Gastrocnemius medialis (tissue), 4 donors: ENCODE measurements around the gene DIO3.

Experiments
- CTCF ChIP-seq, 5 experiments: fragments of 450-650 bp in 3 of 5; fragments of 200-600 bp in 2 of 5; sonication (generic) in 2 of 5; IDR thresholded peaks in 4 of 5; conservative IDR thresholded peaks in 1 of 5; 1 replicate in 4 of 5; 2 replicates in 1 of 5; pipeline ENCODE4 v1.5.1; 2016 to 2019; ENCODE audit warnings: antibody characterized with exemption in 5 of 5, mild to moderate bottlenecking in 3 of 5, moderate library complexity in 3 of 5
- POLR2A ChIP-seq, 2 donors: fragments of 450-650 bp; IDR thresholded peaks; one replicate each; pipeline ENCODE4 v1.6.1; 2017; ENCODE audit warnings: antibody characterized with exemption in 2 of 2, mild to moderate bottlenecking in 2 of 2, moderate library complexity in 2 of 2

GRCh38 chr14:101600336-101600890 lies 39.1 kb downstream of the DIO3 start:
- TF ChIP-seq CTCF (IDR thresholded peaks at IDR 0.05 in 4 of 5, conservative IDR thresholded peaks at IDR 0.05 in 1 of 5) (no peak), POLR2A (IDR thresholded peaks at IDR 0.05) (no peak)
